SK-MEL-5 (cell line): ENCODE measurements around the gene GFRA1. TPM values are rescaled to one million over a fixed set of nuclear protein-coding genes. Genes with fewer than 3 reads are reported as not detected.
"Not testable (repeated sequence)": the region's sequence is repeated elsewhere in the genome, so short reads cannot be mapped to it uniquely, and the experiment has no call there.

Experiments
- DNase-seq: peaks from one replicate; pipeline ENCODE4 v3.0.0-alpha.2; 2016; ENCODE audit warnings: low read depth, low spot score
- in situ Hi-C: cut with HindIII; loops from 2 replicates; pipeline ENCODE4 v1.10.0; 2016; ENCODE audit warnings: low sequenced_read_pairs, high pct_unique_total_duplicates, low pct_unique_long_range_greater_than_20kb
- total RNA-seq: library from RNA; depleted of rRNA; stranded (reverse); fragments of >200 nt; shearing (Covaris generic); gene quantifications from 2 replicates; pipeline ENCODE4 v1.2.3, GENCODE V29; 2014

The GFRA1 gene
- total RNA-seq, 1 experiment from 2014 or later, result 0.24 TPM

- in situ Hi-C loops, result no loop called here
- no peak for DNase-seq
These were observed 193.7 kb downstream of the GFRA1 start for GRCh38 chr10:116079355-116079754.

GRCh38 chr10:116076621-116077020 lies 196.4 kb downstream of the GFRA1 start:
- no peak for DNase-seq
- in situ Hi-C loops, result no loop called here

DNA sequence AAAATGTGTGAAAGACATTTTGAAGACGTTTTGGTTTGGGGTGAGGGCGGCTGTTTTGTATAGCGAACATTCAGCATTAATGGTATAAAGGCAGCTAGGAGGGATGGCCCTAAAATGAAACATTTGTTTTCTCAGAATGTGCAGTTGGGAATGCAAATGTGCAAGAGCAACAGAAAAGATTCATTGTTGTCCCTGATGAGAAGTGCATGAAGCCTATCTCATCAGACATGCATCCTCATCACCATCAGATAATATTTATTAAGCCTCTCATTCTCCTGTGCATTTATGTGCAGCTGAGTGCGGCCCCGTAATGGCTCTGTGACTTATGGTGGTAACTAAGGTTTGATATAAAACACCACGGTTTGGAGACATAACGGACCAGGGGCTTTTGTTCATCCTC lies 199.5 kb downstream of the GFRA1 start:
- no peak for DNase-seq
- in situ Hi-C loops, result no loop called here

GRCh38 chr10:116073001-116073400 lies 200.0 kb downstream of the GFRA1 start:
- no peak for DNase-seq
- in situ Hi-C loops, result no loop called here

GRCh38 chr10:116071453-116072148 lies 201.4 kb downstream of the GFRA1 start:
- no peak for DNase-seq
- in situ Hi-C loops, result no loop called here

- in situ Hi-C loops, result no loop called here
- DNase-seq, result no peak
These were observed 202.2 kb downstream of the GFRA1 start for GRCh38 chr10:116070743-116071320.

DNA sequence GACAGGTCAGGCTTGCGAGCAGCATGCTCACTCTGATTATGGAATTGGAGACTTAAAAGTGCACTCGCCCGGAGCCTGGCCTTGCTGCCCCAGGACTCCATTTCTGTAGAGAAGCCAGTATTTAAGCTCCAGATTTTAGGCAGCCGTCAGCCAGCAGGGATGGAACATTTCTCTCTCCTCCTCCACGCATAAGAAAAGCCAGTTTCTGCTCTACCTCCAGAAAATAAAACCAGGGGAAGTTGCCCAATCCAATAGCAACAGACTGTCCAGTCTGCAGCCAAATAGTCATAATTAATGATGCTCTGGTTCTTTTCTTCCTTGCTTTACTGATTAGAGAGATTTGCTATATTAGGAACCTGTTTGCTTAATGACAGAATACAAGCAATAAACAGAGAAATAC lies 203.2 kb downstream of the GFRA1 start:
- DNase-seq, result no peak
- in situ Hi-C loops, result no loop called here

DNA sequence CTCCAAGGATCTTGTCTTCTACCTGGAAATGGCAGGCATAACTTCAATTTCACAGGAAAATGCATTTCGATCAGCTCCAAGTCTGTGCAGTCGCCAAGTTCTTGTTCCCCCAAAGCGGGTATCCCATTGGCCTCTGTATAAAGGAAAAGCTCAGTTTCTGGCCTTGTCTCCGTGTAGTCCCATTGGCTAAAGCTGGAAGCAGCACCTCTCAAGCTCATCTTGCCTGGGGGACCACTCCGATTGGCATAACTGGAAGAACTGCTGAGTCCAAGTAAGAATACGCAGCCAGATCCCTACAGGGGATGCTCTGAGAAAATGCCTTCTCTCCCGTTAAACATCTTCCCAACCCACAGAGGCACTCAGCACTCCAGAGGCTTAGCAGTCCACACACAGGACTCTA lies 205.2 kb downstream of the GFRA1 start:
- in situ Hi-C loops, result no loop called here
- DNase-seq, result no peak

DNA sequence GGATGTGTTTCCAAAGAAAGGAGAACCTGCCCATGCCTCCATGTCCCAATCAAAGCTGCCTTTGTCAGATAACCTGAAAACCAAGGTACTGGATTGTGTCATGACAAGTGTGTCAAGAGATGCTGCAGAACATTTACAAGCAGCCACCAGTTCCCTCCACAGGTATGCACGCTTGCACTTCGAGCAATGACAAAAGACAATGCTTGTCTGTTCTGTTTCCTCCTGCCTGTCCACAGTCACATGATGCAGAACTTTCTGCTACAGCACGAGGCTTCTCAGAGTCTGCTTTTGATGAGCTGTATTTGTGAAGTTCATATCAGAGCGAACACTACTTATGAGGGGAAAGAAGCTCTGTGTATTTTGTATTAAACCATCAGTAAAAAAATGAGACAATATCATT lies 209.9 kb downstream of the GFRA1 start:
- DNase-seq, result peak; percentile 6
- in situ Hi-C loops, result no loop called here

- no peak for DNase-seq
- in situ Hi-C loops, result no loop called here
These were observed 212.1 kb downstream of the GFRA1 start for GRCh38 chr10:116060864-116061263.

DNA sequence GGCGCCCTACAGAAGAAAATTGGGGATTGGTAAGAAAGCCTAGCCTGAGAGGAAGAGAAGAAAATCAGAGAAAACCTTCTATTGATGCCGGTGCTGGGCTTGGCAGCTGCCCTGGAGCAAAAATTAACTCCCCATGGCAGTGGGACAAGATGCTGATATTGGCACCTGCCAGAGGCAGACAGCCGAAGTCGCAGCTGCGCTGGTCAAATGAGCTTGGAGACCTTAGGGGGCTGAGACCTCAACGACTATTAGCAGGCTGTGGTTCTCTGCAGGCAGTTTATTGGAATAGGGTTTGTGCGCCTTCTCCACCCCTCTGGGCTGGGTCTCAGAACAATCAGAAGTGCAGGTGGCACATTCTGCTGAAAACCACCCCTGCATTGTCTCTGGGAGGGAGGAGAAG lies 213.7 kb downstream of the GFRA1 start:
- in situ Hi-C loops, result no loop called here
- no peak for DNase-seq

GRCh38 chr10:116056445-116057293 lies 216.3 kb downstream of the GFRA1 start:
- DNase-seq, result no peak
- in situ Hi-C loops, result no loop called here

DNA sequence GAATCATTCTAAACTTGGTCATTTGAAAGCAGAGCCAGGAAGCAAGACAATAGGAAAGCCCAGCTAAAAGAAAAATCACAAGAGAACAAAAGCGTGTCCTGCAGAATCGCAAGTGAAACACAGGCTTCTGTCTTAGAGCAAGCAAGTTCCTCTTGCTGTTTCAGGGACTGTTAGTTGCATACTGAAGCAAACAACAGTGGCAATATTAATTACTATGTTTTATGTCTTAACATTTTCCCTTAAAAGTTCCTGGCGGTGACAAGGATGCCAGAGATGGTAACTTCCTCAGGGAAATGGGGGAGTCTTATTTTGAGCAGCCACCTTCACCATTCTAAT lies 217.1 kb downstream of the GFRA1 start:
- in situ Hi-C loops, result no loop called here

DNA sequence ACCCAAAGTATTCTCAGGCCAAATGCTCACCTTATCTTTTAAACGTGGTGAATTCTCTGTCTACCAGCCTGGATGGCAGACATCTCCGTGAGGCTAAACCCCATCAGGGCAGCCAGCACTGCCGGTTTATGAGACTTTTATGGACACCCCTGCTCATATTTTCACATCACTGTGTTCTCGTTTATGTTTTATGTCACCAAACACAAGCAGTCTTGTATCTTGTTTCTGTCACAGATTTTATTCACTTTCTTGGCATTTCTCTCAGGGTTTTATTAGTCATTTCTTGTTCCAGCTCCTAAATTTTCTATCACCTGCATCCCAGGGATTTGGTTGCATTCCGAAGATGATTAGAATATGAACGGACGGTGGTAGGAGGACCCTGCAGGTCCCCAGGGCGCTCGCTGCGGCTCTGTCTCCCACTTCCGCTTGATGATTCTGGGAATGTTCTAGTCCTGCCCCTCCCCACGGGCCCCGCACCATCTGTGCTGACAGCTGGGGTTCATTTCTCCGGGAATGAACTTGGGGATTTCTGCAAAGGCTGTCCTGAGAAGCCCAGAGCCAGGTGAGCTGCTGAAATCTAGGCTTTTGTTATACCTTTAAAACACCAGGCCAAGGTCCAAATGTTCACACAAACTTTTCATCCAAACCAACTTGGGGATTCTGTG lies 217.6 kb downstream of the GFRA1 start:
- no peak for DNase-seq
- in situ Hi-C loops, result no loop called here

More for the DNA sequence above, 217.1 kb downstream of the GFRA1 start:
- no peak for DNase-seq

GRCh38 chr10:116053910-116054309 lies 219.1 kb downstream of the GFRA1 start:
- in situ Hi-C loops, result no loop called here
- DNase-seq, result no peak

DNA sequence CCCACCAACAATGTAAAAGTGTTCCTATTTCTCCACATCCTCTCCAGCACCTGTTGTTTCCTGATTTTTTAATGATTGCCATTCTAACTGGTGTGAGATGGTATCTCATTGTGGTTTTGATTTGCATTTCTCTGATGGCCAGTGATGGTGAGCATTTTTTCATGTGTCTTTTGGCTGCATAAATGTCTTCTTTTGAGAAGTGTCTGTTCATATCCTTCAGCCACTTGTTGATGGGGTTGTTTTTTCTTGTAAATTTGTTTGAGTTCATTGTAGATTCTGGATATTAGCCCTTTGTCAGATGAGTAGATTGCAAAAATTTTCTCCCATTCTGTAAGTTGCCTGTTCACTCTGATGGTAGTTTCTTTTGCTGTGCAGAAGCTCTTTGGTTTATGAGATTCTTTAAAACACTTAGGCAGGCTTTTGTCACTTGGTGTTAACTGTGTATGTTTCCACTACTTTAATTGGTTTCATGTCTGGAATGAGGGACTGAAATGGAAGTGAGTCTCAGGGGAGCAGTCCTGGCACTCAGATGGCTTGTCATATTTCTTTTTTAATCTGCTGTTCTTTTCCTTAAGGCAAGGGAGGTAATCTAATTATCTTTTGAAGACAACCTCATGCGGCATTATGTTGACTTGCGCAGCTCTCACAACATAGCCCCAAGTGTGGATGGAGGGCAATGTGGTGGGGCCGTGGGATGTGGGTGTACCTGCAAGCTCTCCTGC lies 219.8 kb downstream of the GFRA1 start:
- DNase-seq, in situ Hi-C loops: not testable (repeated sequence)

- in situ Hi-C loops, DNase-seq: not testable (repeated sequence)
These were observed 220.5 kb downstream of the GFRA1 start for GRCh38 chr10:116052522-116052921.

DNA sequence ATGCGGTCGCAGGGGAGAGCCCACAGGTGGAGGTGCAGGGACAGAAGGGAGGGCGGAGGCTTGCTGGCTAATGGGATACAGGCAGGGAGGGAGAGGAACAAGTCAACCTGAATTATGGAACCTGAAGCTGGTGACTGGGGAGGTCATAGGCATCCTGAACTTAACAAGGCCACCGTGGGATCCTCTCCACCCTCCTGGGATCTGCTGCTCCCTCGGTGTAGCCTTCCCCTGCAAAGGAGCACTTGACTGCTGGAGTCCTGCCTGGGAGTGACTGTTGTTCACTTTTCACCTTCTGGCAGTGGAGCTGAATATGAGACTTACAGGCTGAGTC lies 223.1 kb downstream of the GFRA1 start:
- in situ Hi-C loops, result no loop called here
- no peak for DNase-seq
